Cardiac fibroblast (primary cell): Measurements from ENCODE around the gene URM1.
"Not testable (repeated sequence)": the region's sequence is repeated elsewhere in the genome, so short reads cannot be mapped to it uniquely, and the experiment has no call there.

Experiments used
- DNase-seq, 2 donors: peaks; one replicate each; pipeline versions ENCODE4 v3.0.0 to v3.0.0-alpha.2; 2010; ENCODE audit warnings: low read depth in 2 of 2
- H3K4me3 ChIP-seq, 2 donors: replicated peaks in 1 of 2; 1 replicate in 1 of 2; 2 replicates in 1 of 2; pipeline ENCODE4 v1.5.1; 2011; ENCODE audit warnings: low read depth in 2 of 2, low read length in 2 of 2, mild to moderate bottlenecking in 2 of 2, moderate library complexity in 1 of 2
- CTCF ChIP-seq: IDR thresholded peaks from one replicate; pipeline ENCODE4 v1.5.1; 2011; ENCODE audit warnings: low read depth, mild to moderate bottlenecking, low read length, inconsistent platforms

The URM1 gene

GRCh38 chr9:128421482-128421996 lies 50.4 kb downstream of the URM1 start:
- peak overlapping the region; percentile 84 to 86 for H3K4me3 ChIP-seq
- no peak for TF ChIP-seq CTCF
- peak; percentile 40 to 48 for DNase-seq

GRCh38 chr9:128422022-128422782 lies 51.0 kb downstream of the URM1 start:
- not testable (repeated sequence) for DNase-seq
- H3K4me3 ChIP-seq = peak overlapping the region; percentile 84 to 86

- no peak for DNase-seq
- TF ChIP-seq CTCF = no peak
- no peak overlapping the region for H3K4me3 ChIP-seq
Measured at GRCh38 chr9:128422783-128423150, 51.6 kb downstream of the URM1 start.

GRCh38 chr9:128423356-128423755 lies 52.2 kb downstream of the URM1 start:
- not testable (repeated sequence) for DNase-seq, H3K4me3 ChIP-seq

- TF ChIP-seq CTCF = no peak
- H3K4me3 ChIP-seq = no peak overlapping the region
- DNase-seq = no peak
Measured at GRCh38 chr9:128424268-128424780, 53.1 kb downstream of the URM1 start.

GRCh38 chr9:128428644-128429512 lies 57.7 kb downstream of the URM1 start:
- no peak for TF ChIP-seq CTCF
- no peak overlapping the region for H3K4me3 ChIP-seq

GRCh38 chr9:128429513-128430086 lies 58.4 kb downstream of the URM1 start:
- TF ChIP-seq CTCF = no peak
- no peak overlapping the region for H3K4me3 ChIP-seq
- DNase-seq = no peak

More at GRCh38 chr9:128428644-128429512, 57.7 kb downstream of the URM1 start:
- DNase-seq = peak; percentile 62 to 68
